Measurements from ENCODE around the gene RASSF8.

DNA sequence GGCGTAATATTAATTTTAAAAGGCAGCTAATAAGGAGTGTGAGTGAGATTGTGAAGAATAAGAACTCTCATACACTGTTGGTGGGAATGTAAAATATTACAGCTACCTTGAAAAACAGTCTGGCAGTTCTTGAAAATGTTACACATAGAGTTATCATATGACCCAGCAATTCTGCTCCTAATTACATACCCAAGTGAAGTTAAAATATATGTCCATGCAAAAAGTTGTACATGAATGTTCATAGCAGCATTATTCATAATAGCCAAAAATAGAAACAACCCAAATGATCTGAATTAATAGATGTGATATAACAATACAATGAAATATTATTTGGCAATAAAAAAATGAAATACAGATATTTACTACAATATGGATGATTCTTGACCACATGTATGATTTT is 68.2 kb downstream of the RASSF8 start:
- no peak for TF ChIP-seq ILF3 (IDR thresholded peaks at IDR 0.05; ENCODE audit: borderline replicate concordance)
- TF ChIP-seq POU5F1 (IDR thresholded peaks at IDR 0.05; ENCODE audit: borderline replicate concordance, low read depth, low read length, partially characterized antibody), result no peak
- no peak for TF ChIP-seq ARNT (IDR thresholded peaks at IDR 0.05)
- TF ChIP-seq, protein P1, sequence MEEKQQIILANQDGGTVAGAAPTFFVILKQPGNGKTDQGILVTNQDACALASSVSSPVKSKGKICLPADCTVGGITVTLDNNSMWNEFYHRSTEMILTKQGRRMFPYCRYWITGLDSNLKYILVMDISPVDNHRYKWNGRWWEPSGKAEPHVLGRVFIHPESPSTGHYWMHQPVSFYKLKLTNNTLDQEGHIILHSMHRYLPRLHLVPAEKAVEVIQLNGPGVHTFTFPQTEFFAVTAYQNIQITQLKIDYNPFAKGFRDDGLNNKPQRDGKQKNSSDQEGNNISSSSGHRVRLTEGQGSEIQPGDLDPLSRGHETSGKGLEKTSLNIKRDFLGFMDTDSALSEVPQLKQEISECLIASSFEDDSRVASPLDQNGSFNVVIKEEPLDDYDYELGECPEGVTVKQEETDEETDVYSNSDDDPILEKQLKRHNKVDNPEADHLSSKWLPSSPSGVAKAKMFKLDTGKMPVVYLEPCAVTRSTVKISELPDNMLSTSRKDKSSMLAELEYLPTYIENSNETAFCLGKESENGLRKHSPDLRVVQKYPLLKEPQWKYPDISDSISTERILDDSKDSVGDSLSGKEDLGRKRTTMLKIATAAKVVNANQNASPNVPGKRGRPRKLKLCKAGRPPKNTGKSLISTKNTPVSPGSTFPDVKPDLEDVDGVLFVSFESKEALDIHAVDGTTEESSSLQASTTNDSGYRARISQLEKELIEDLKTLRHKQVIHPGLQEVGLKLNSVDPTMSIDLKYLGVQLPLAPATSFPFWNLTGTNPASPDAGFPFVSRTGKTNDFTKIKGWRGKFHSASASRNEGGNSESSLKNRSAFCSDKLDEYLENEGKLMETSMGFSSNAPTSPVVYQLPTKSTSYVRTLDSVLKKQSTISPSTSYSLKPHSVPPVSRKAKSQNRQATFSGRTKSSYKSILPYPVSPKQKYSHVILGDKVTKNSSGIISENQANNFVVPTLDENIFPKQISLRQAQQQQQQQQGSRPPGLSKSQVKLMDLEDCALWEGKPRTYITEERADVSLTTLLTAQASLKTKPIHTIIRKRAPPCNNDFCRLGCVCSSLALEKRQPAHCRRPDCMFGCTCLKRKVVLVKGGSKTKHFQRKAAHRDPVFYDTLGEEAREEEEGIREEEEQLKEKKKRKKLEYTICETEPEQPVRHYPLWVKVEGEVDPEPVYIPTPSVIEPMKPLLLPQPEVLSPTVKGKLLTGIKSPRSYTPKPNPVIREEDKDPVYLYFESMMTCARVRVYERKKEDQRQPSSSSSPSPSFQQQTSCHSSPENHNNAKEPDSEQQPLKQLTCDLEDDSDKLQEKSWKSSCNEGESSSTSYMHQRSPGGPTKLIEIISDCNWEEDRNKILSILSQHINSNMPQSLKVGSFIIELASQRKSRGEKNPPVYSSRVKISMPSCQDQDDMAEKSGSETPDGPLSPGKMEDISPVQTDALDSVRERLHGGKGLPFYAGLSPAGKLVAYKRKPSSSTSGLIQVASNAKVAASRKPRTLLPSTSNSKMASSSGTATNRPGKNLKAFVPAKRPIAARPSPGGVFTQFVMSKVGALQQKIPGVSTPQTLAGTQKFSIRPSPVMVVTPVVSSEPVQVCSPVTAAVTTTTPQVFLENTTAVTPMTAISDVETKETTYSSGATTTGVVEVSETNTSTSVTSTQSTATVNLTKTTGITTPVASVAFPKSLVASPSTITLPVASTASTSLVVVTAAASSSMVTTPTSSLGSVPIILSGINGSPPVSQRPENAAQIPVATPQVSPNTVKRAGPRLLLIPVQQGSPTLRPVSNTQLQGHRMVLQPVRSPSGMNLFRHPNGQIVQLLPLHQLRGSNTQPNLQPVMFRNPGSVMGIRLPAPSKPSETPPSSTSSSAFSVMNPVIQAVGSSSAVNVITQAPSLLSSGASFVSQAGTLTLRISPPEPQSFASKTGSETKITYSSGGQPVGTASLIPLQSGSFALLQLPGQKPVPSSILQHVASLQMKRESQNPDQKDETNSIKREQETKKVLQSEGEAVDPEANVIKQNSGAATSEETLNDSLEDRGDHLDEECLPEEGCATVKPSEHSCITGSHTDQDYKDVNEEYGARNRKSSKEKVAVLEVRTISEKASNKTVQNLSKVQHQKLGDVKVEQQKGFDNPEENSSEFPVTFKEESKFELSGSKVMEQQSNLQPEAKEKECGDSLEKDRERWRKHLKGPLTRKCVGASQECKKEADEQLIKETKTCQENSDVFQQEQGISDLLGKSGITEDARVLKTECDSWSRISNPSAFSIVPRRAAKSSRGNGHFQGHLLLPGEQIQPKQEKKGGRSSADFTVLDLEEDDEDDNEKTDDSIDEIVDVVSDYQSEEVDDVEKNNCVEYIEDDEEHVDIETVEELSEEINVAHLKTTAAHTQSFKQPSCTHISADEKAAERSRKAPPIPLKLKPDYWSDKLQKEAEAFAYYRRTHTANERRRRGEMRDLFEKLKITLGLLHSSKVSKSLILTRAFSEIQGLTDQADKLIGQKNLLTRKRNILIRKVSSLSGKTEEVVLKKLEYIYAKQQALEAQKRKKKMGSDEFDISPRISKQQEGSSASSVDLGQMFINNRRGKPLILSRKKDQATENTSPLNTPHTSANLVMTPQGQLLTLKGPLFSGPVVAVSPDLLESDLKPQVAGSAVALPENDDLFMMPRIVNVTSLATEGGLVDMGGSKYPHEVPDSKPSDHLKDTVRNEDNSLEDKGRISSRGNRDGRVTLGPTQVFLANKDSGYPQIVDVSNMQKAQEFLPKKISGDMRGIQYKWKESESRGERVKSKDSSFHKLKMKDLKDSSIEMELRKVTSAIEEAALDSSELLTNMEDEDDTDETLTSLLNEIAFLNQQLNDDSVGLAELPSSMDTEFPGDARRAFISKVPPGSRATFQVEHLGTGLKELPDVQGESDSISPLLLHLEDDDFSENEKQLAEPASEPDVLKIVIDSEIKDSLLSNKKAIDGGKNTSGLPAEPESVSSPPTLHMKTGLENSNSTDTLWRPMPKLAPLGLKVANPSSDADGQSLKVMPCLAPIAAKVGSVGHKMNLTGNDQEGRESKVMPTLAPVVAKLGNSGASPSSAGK (IDR thresholded peaks at IDR 0.05), result no peak
- TF ChIP-seq ZNF431 (CRISPR knock-in tag; IDR thresholded peaks at IDR 0.05), result no peak
